Measurements from ENCODE around the gene TMC5. TPM values are rescaled to one million over a fixed set of nuclear protein-coding genes. Genes with fewer than 3 reads are reported as not detected.

Gene TMC5
- total RNA-seq, 1 experiment from 2014 or later: 15.7 TPM

GRCh38 chr16:19379838-19380237, 37.8 kb upstream of the TMC5 start:
- Histone ChIP-seq H3K36me3 (ENCODE audit: control insufficient read depth in 1 of 2, insufficient read depth in 2 of 2, low read length in 2 of 2) (no peaks in the 10 kb centered on the region), H3K4me2 (ENCODE audit: low read length) (no peak overlapping the region), H3K79me2 (ENCODE audit: insufficient read depth, low read length) (no peaks in the 10 kb centered on the region), H3K9me3 (ENCODE audit: control insufficient read depth in 1 of 2, insufficient read depth in 1 of 2, low read depth in 1 of 2, low read length in 2 of 2) (no peaks in the 10 kb centered on the region), H3K27ac (ENCODE audit: low read depth, low read length) (no peak overlapping the region), H4K20me1 (ENCODE audit: insufficient read depth) (no peaks in the 10 kb centered on the region), H3K27me3 (ENCODE audit: insufficient read depth, low read length) (no peaks in the 10 kb centered on the region), H3K4me1 (ENCODE audit: control insufficient read depth in 1 of 2, insufficient read depth in 2 of 2, low read length in 2 of 2) (peaks cover 19 to 32% of the 10 kb centered on the region in 2 experiments), H3K4me3 (replicated peaks in 1 of 2; ENCODE audit: low read depth in 1 of 2, low read length in 2 of 2) (no peak overlapping the region), H3K9ac (ENCODE audit: low read length) (no peak overlapping the region), H2AFZ (ENCODE audit: low read depth, low read length, poor library complexity, severe bottlenecking) (no peak overlapping the region), H3K9me2 (ENCODE audit: insufficient read depth) (no peaks in the 10 kb centered on the region)
- DNase-seq (ENCODE audit: low read depth, low spot score) (no peak), ATAC-seq (no peak)
- ChIA-PET POLR2A (no interaction called here), RAD21 (ENCODE audit: low non-redundant PET in 1 of 2, low total read pairs in 2 of 2, uncharacterized antibody in 2 of 2, unreplicated experiment in 2 of 2) (no interaction called here), CTCF (no interaction called here)
- TF ChIP-seq CBX3 (IDR thresholded peaks at IDR 0.05; ENCODE audit: low read depth): no peak
- TF ChIP-seq EZH2phosphoT487 (IDR thresholded peaks at IDR 0.05; ENCODE audit: borderline replicate concordance): no peak
- TF ChIP-seq FOSL1 (IDR thresholded peaks at IDR 0.05; ENCODE audit: low read depth): no peak
- no peak for TF ChIP-seq ZBTB33 (IDR thresholded peaks at IDR 0.05; ENCODE audit: extremely low read depth, insufficient replicate concordance, low read length)
- TF ChIP-seq, protein P1, sequence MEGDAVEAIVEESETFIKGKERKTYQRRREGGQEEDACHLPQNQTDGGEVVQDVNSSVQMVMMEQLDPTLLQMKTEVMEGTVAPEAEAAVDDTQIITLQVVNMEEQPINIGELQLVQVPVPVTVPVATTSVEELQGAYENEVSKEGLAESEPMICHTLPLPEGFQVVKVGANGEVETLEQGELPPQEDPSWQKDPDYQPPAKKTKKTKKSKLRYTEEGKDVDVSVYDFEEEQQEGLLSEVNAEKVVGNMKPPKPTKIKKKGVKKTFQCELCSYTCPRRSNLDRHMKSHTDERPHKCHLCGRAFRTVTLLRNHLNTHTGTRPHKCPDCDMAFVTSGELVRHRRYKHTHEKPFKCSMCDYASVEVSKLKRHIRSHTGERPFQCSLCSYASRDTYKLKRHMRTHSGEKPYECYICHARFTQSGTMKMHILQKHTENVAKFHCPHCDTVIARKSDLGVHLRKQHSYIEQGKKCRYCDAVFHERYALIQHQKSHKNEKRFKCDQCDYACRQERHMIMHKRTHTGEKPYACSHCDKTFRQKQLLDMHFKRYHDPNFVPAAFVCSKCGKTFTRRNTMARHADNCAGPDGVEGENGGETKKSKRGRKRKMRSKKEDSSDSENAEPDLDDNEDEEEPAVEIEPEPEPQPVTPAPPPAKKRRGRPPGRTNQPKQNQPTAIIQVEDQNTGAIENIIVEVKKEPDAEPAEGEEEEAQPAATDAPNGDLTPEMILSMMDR (IDR thresholded peaks at IDR 0.05 in 2 of 3, conservative IDR thresholded peaks at IDR 0.05 in 1 of 3; ENCODE audit: borderline replicate concordance in 1 of 3, insufficient read depth in 1 of 3, low read depth in 2 of 3, low read length in 2 of 3): no peak
- TF ChIP-seq EZH2 (IDR thresholded peaks at IDR 0.05): no peak
- no peak for TF ChIP-seq POLR2AphosphoS5 (IDR thresholded peaks at IDR 0.05; ENCODE audit: low read depth, low read length)
- no peak for TF ChIP-seq ZFX (IDR thresholded peaks at IDR 0.05)
- TF ChIP-seq, protein P2, sequence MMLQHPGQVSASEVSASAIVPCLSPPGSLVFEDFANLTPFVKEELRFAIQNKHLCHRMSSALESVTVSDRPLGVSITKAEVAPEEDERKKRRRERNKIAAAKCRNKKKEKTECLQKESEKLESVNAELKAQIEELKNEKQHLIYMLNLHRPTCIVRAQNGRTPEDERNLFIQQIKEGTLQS (IDR thresholded peaks at IDR 0.05): no peak
- no peak for TF ChIP-seq TCF7L2 (IDR thresholded peaks at IDR 0.05; ENCODE audit: borderline replicate concordance, extremely low read depth, insufficient read depth, insufficient read length)
- no peak for TF ChIP-seq ZNF274 (IDR thresholded peaks at IDR 0.05; ENCODE audit: low read depth, low read length)
- no peak for TF ChIP-seq ELF1 (IDR thresholded peaks at IDR 0.05; ENCODE audit: borderline replicate concordance, low read depth)
- TF ChIP-seq REST (IDR thresholded peaks at IDR 0.05; ENCODE audit: low read depth): no peak
- no peak for TF ChIP-seq SP1 (IDR thresholded peaks at IDR 0.05; ENCODE audit: low read depth)
- TF ChIP-seq, protein P3, sequence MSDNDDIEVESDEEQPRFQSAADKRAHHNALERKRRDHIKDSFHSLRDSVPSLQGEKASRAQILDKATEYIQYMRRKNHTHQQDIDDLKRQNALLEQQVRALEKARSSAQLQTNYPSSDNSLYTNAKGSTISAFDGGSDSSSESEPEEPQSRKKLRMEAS (IDR thresholded peaks at IDR 0.05): no peak
- TF ChIP-seq RAD21 (IDR thresholded peaks at IDR 0.05; ENCODE audit: low read depth): no peak
- TF ChIP-seq YY1 (IDR thresholded peaks at IDR 0.05; ENCODE audit: extremely low read depth, insufficient replicate concordance, low read depth, low read length): no peak
- intact Hi-C loops (cut with micrococcal nuclease): loop anchor here (5.0 kb wide), 1 partner anchor 398 kb away; the partner anchor contains the start of gene TMC7
- no TSS peak for BruUV-seq (replicated peaks)
